GM21515 (cell line): ENCODE results near the gene RPL18.
"Not testable (repeated sequence)": the region's sequence is repeated elsewhere in the genome, so short reads cannot be mapped to it uniquely, and the experiment has no call there.

Experiments used
- ATAC-seq: cut with Tn5 transposase; IDR thresholded peaks from one replicate; pipeline ENCODE4 v1.9.1; 2021; ENCODE audit not compliant: unreplicated experiment

Gene RPL18

GRCh38 chr19:48588670-48589401 is 30.1 kb downstream of the RPL18 start:
- no peak for ATAC-seq

GRCh38 chr19:48587387-48587786 is 31.6 kb downstream of the RPL18 start:
- no peak for ATAC-seq

GRCh38 chr19:48582168-48582567 is 36.8 kb downstream of the RPL18 start:
- no peak for ATAC-seq

- ATAC-seq, result no peak
These were observed 40.1 kb downstream of the RPL18 start for GRCh38 chr19:48578891-48579290.

GRCh38 chr19:48577908-48578307 is 41.1 kb downstream of the RPL18 start:
- ATAC-seq, result not testable (repeated sequence)

GRCh38 chr19:48575931-48576622 is 42.9 kb downstream of the RPL18 start:
- no peak for ATAC-seq

- no peak for ATAC-seq
These were observed 45.8 kb downstream of the RPL18 start for GRCh38 chr19:48573163-48573505.

- ATAC-seq, result no peak
These were observed 47.4 kb downstream of the RPL18 start for GRCh38 chr19:48571378-48572162.

- no peak for ATAC-seq
These were observed 49.2 kb downstream of the RPL18 start for GRCh38 chr19:48569814-48570213.

GRCh38 chr19:48568345-48568886 is 50.6 kb downstream of the RPL18 start:
- no peak for ATAC-seq
